ENCODE data around the gene CD24.

Gene CD24

DNA sequence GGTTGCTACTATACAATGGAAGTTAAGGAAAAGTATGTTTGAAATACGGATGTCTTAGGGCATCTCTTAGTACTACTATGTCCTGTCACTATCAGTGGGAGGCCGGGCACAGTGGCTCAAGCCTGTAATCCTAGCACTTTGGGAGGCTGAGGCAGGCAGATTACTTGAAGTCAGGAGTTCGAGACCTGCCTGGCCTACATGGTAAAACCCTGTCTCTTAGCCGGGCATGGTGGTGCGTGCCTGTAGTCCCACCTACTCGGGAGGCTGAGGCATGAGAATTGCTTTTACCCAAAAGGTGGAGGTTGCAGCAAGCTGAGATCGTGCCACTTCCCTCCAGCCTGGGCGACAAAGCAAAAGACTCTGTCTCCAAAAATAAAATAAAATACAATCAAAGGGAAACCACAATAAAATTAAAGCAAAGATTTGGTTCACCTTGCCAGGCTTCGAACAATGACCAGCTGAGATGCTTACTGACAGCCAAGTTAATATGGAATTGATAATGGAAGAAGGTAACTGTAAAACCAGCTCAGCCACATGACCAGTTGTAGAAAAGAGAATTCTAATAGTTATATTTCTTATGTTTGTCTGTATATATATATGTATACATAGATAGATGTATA is 6.5 kb downstream of the CD24 start:
- no peak for DNase-seq

DNA sequence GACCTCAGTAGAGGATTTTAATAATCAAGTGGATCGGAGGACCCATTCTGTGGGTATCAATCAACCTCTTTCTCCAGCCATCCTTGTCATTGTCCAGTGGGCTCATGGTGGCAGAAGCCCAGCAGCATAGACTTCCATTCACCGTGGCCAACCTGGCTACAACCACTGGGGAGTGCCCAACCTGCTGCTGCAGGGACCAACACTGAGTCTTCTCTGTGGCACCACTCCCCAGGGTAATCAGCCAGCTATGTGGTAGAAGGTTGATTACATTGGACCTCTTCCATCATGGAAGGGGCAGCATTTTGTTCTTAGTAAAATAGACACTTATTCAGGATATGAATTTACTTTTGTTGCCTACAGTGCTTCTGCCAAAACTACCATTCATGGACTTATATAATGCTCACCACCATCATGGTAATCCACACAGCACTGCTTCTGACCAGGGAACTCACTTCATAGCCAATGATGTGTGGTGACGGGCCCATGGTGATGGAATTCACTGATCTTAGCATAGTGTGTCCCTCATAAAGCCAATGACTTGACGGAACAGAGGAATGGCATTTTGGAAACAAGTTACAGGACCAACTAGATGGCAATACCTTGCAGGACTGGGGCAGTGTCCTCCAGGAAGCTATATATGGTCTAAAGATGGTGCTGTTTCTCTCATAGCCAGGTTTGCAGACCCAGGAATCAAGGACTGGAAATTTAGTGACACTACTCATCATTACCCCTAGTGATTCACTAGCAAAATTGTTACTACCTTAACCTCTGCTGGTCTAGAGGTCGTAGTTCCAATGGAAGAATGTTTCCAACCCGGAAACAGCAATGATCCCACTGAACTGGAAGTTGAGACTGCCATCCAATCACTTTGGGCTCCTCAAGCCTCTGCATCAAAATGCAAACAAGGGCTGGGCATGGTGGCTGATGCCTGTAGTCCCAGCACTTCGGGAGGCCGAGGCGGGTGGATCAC is 7.6 kb downstream of the CD24 start:
- DNase-seq, result no peak

- DNase-seq, result no peak
These were observed 8.3 kb downstream of the CD24 start for GRCh38 chr6:106966229-106966628.

DNA sequence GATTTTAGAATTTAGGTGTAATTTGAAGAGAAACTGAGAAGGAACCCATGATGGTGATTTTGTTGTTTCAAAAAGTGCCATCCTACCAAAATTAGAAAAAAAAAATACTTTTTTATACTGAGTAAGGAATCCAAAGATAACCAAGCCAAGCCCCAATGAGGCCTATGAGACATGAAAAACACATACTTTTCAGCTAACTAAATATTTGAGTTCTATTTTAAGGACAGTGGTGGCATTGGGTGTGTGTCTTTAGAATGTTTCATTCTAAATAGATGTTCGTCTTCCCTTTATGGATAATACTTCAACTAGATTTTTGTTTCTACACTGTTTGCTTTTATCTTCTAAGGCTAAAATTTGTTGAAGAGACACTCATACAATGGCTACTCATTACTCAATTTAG is 9.6 kb downstream of the CD24 start:
- no peak for DNase-seq

DNA sequence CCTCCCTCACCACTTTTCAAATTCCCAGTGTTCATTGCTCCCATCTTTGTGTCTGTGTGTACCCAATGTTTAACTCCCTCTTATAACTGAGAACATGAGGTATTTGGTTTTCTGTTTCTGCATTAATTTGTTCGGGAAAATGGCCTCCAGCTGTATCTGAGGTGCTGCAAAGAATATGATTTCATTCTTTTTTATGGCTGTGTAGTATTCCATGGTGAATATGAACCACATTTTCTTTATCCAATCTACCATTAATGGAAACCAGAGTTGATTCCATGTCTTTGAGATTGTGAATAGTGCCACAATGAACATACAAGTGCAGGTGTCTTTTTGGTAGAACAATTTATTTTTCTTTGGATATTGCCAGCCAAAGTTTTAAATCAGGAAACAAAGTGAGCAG is 10.4 kb downstream of the CD24 start:
- DNase-seq, result no peak

DNA sequence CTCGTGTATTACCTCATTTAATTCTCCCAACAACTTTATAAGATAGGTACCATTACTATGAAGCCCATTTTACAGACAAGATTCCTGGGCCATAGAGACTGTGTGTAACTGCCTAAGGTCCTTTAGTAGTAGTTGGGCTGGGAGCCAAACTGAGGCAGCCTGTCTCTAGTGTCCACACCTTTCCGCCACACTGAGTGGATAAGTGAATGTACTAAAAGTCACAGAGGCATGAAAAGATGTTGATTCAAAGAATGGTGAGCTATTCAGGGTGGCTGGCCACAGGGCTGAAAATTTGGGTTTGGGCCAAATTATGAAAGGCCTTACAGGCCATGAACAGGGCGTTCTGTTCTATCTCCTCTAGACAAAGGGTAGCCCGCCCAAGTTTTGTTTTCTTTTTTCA is 11.0 kb downstream of the CD24 start:
- DNase-seq, result no peak

- no peak for DNase-seq
These were observed 12.7 kb downstream of the CD24 start for GRCh38 chr6:106961801-106962200.

GRCh38 chr6:106961136-106961535 is 13.4 kb downstream of the CD24 start:
- no peak for DNase-seq

DNA sequence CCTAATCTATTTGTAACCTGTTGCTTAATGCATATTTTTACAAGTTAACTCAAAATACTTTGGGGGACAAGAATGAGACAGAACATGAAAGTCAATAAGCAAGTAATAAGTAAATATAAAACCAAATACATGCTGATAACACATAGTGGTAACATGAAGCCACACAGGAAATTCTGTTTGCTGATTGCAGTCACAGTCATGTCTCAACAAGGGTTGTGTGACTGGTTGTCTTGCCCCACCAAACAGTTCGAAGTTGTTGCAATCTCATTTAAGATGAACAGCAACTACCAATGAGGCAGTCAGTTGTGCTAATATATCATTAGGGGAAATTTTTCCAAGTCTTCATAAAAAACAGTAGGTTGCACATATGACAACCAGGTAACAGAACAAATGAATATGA is 14.5 kb downstream of the CD24 start:
- no peak for DNase-seq

DNA sequence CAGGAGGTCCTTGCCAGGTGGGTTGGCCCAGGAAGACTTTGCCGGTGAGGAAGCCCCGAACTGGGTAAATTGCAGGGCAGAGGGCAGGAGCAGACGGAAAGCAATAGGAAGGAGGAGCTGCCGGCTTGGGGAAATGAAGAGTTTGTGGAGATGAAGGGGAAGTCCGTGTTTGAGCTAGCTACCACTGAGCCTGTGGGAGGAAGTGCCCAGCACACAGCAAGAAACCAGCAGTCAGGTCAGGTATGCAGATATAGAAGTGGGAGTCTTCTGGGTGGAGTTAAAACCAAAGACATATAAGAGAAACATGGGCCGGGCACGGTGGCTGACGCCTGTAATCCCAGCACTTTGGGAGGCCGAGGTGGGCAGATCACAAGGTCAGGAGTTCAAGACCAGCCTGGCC is 34.7 kb downstream of the CD24 start:
- no peak for DNase-seq

DNA sequence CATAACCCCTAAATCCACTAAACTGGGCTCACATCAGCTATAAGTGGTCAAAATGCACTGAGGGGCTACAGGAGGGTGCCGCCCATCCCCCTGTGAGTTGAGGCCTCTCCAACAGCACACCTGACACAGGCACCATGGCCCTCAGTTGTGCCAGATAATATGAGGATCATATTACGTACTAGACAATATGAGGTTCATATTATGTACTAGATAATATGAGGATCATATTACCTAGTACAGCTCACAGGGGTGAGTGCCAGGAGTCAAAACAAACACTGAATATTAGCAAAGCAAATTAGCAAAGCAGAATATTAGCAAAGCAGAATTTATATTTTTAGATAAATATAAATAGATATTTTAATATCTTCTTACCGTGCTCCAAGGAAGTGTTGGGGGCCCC is 35.3 kb downstream of the CD24 start:
- DNase-seq, result no peak

DNA sequence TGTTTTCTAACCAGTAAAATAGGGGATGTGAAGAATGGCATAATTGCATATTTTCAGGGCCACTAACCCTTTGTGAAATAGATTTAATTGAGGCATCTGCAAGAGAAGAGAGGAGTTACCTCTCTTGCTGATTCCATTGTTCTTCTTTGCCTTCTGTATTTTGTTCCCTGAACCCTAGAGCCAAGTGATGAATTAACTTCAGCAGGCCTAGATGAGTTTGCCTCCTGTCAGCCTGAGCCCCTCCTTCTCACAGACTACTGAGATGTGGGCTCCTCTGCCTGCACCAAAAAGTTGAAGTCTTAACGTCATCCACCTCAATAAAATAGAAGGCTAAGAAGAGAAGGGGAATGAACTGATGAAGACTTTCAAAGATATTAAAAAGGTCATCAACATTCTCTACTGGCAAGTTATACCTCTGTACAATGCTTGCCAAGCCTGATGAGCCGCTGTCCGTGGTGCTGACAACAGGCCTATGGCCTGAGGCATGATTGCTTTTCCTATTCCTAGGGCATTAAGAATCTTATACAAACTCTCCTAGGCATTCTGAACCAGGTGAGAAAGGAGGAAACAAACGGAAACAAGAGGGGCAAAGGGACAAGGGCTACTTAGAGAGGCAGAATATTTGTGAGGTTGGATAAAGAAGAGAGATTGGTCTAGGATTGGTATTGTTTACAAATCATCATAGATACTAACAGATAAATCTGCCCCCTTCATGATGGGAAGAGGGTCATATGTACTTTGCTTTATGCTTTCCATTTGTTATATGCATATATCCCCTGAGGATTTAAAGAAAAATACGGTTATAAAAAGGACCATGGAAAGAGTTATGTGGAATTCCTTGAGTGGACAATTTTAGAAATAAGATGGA is 46.8 kb downstream of the CD24 start:
- DNase-seq, result peak; percentile 28 to 36

GRCh38 chr6:106925948-106926347 is 48.6 kb downstream of the CD24 start:
- DNase-seq, result no peak

DNA sequence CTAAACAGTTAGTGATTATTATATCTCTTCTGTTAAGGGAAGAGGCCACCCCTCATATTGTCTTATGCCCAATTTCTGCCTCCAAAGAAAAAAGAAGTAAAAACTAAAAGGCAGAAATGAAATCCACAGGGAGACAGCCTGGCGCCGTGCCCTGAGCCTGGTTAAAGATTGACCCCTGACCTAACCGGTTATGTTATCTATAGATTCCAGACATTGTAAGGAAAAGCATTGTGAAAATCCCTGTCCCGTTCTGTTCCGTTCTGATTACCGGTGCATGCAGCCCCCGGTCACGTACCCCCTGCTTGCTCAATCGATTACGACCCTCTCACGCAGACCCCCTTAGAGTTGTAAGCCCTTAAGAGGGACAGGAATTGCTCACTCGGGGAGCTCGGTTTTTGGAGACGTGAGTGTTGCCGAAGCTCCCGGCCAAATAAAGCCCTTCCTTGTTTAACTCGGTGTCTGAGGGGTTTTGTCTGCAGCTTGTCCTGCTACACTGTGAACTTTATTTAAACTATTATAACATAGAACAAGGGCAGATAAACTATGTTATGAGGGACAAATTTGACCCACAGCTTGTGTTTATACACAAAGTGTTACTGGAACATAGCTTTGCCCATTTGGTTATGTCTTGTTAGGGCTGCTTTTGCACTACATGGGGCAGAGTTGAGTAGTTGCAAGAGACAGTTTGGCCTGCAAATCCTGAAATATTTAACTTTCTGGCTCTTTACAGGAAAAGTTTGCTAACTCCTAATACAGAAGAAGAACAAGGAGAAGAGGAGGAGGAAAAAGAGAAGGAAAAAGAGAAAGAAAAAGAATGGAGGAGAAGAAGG is 49.6 kb downstream of the CD24 start:
- no peak for DNase-seq

- DNase-seq, result no peak
These were observed 51.9 kb downstream of the CD24 start for GRCh38 chr6:106922626-106923025.
